ENCODE data around the gene APOLD1.
"Not testable (repeated sequence)": the region's sequence is repeated elsewhere in the genome, so short reads cannot be mapped to it uniquely, and the experiment has no call there.

APOLD1 gene

GRCh38 chr12:12786706-12787601 lies 1.5 kb downstream of the APOLD1 start:
- peak; percentile 83 for DNase-seq

- no peak for DNase-seq
These were observed 2.7 kb downstream of the APOLD1 start for GRCh38 chr12:12788131-12788530.

- DNase-seq, result peak; percentile 84
These were observed 3.4 kb downstream of the APOLD1 start for GRCh38 chr12:12788675-12789368.

- no peak for DNase-seq
These were observed 5.5 kb downstream of the APOLD1 start for GRCh38 chr12:12790956-12791355.

- peak; percentile 44 for DNase-seq
These were observed 6.4 kb downstream of the APOLD1 start for GRCh38 chr12:12791756-12792369.

- DNase-seq, result no peak
These were observed 7.0 kb downstream of the APOLD1 start for GRCh38 chr12:12792421-12792820.

GRCh38 chr12:12794686-12795085 lies 9.2 kb downstream of the APOLD1 start:
- no peak for DNase-seq

- no peak for DNase-seq
These were observed 10.7 kb downstream of the APOLD1 start for GRCh38 chr12:12796171-12796570.

GRCh38 chr12:12796928-12797793 lies 11.7 kb downstream of the APOLD1 start:
- no peak for DNase-seq

- no peak for DNase-seq
These were observed 12.3 kb downstream of the APOLD1 start for GRCh38 chr12:12797794-12798152.

- no peak for DNase-seq
These were observed 13.0 kb downstream of the APOLD1 start for GRCh38 chr12:12798480-12798879.

GRCh38 chr12:12799163-12799920 lies 13.9 kb downstream of the APOLD1 start:
- no peak for DNase-seq

- no peak for DNase-seq
These were observed 15.1 kb downstream of the APOLD1 start for GRCh38 chr12:12800406-12801180.

GRCh38 chr12:12801656-12802055 lies 16.2 kb downstream of the APOLD1 start:
- not testable (repeated sequence) for DNase-seq

- peak; percentile 24 for DNase-seq
These were observed 17.7 kb downstream of the APOLD1 start for GRCh38 chr12:12803186-12803585.

- DNase-seq, result no peak
These were observed 18.6 kb downstream of the APOLD1 start for GRCh38 chr12:12804011-12804410.

- no peak for DNase-seq
These were observed 19.0 kb downstream of the APOLD1 start for GRCh38 chr12:12804432-12804886.

- DNase-seq, result no peak
These were observed 21.5 kb downstream of the APOLD1 start for GRCh38 chr12:12806784-12807516.

- not testable (repeated sequence) for DNase-seq
These were observed 22.1 kb downstream of the APOLD1 start for GRCh38 chr12:12807517-12807903.

GRCh38 chr12:12807970-12808702 lies 22.7 kb downstream of the APOLD1 start:
- DNase-seq, result peak; percentile 57

All from NCI-H146 (cell line).